A549 (cell line): ENCODE results near the gene PLPP6.

Source experiments
- BCL3 ChIP-seq: fragments of >200 bp; sonication (Bioruptor Twin); formaldehyde crosslinking; IDR thresholded peaks from 3 replicates; pipeline ENCODE4 v1.6.1; 2016
- CEBPB ChIP-seq, 2 experiments: fragments of >200 bp in 1 of 2; sonication (Bioruptor Twin) in 1 of 2; formaldehyde crosslinking in 1 of 2; IDR thresholded peaks; 2 replicates each; pipeline ENCODE4 v1.6.1; 2012 to 2016
- EP300 ChIP-seq, 2 experiments: fragments of >200 bp; sonication (Bioruptor Twin); formaldehyde crosslinking; IDR thresholded peaks; 2 replicates in 1 of 2; 3 replicates in 1 of 2; pipeline ENCODE4 v1.6.1; 2016 to 2017
- KDM1A ChIP-seq: fragments of 200-600 bp; sonication (generic); IDR thresholded peaks from 2 replicates; pipeline ENCODE4 v1.6.1; 2016; ENCODE audit warnings: low read depth, mild to moderate bottlenecking
- PHF8 ChIP-seq: fragments of 200-600 bp; sonication (generic); IDR thresholded peaks from 2 replicates; pipeline ENCODE4 v1.6.1; 2016; ENCODE audit warnings: low read depth, mild to moderate bottlenecking, antibody characterized with exemption, moderate library complexity, borderline replicate concordance
- POLR2A ChIP-seq: IDR thresholded peaks from 2 replicates; pipeline ENCODE4 v1.6.1; 2012; ENCODE audit warnings: mild to moderate bottlenecking, low read length
- RAD21 ChIP-seq, 2 experiments: fragments of >200 bp in 1 of 2; sonication (Bioruptor Twin) in 1 of 2; formaldehyde crosslinking in 1 of 2; IDR thresholded peaks in 1 of 2; conservative IDR thresholded peaks in 1 of 2; 2 replicates in 1 of 2; 3 replicates in 1 of 2; pipeline ENCODE4 v1.6.1; 2012 to 2018; ENCODE audit warnings: inconsistent platforms in 1 of 2
- RCOR1 ChIP-seq: fragments of 150-350 bp; IDR thresholded peaks from 2 replicates; pipeline ENCODE4 v1.6.1; 2014; ENCODE audit warnings: antibody characterized with exemption, low read length, low read depth
- TP53 ChIP-seq: fragments of 250-450 bp; sonication (Bioruptor Pico); IDR thresholded peaks from 2 replicates; pipeline ENCODE4 v1.5.0; 2021; ENCODE audit warnings: mild to moderate bottlenecking, moderate library complexity

- TF ChIP-seq POLR2A (no peak), CEBPB (IDR thresholded peaks at IDR 0.05) (no peak), RCOR1 (no peak), KDM1A (no peak), BCL3 (no peak), RAD21 (conservative IDR thresholded peaks at IDR 0.05 in 1 of 2, IDR thresholded peaks at IDR 0.05 in 1 of 2) (no peak), EP300 (IDR thresholded peaks at IDR 0.05) (no peak), TP53 (no peak), PHF8 (no peak)
Observed at GRCh38 chr9:4704129-4704528, 42.0 kb downstream of the PLPP6 start.
